Endothelial cell of umbilical vein (primary cell): Measurements from ENCODE around the gene GTPBP3. TPM values are rescaled to one million over a fixed set of nuclear protein-coding genes. Genes with fewer than 3 reads are reported as not detected.
A peak's percentile ranks its signal among the peaks of the same experiment; 100 is the strongest.

Source experiments
- BruUV-seq: library from RNA; stranded (reverse); fragments of 400-500 nt; replicated peaks from 2 replicates; lab custom pipeline; 2021; lab: Mats Ljungman, UMichigan
- CTCF ChIA-PET: fragments of 300-600, 350-600 bp; sonication (Branson Sonifier 250); formaldehyde crosslinking; loops from one replicate; lab custom pipeline; 2021; ENCODE audit warnings: antibody characterized with exemption, inconsistent platforms; lab: Charles Lee
- POLR2A ChIA-PET: fragments of 300-600, 350-600 bp; sonication (Branson Sonifier 250); formaldehyde crosslinking; loops from one replicate; lab custom pipeline; 2021; ENCODE audit warnings: antibody characterized with exemption, inconsistent platforms; lab: Charles Lee
- DNase-seq: peaks from one replicate; pipeline ENCODE4 v3.0.0-alpha.2; 2011; ENCODE audit warnings: low read depth, low spot score
- FAIRE-seq: peaks from 2 replicates; lab custom pipeline; 2011; peaks lifted over from hg19 to GRCh38; lab: Jason Lieb, UNC
- H2AFZ ChIP-seq: 2 replicates; pipeline ENCODE4 v1.6.0; 2012; ENCODE audit warnings: low read depth, low read length, control low read depth, inconsistent platforms
- H3K27ac ChIP-seq: 2 replicates; pipeline ENCODE4 v1.5.1; 2011; ENCODE audit warnings: low read depth, mild to moderate bottlenecking, control low read depth, low read length, moderate library complexity; ENCODE audit not compliant: insufficient read depth
- H3K27me3 ChIP-seq, 2 experiments: 2 replicates each; pipeline versions ENCODE4 v1.6.0 to v1.6.1; 2011; ENCODE audit warnings: low read length in 2 of 2, mixed read lengths in 1 of 2; ENCODE audit not compliant: control insufficient read depth in 2 of 2, insufficient read depth in 2 of 2
- H3K36me3 ChIP-seq, 2 experiments: 2 replicates in 1 of 2; 3 replicates in 1 of 2; pipeline ENCODE4 v1.5.1; 2011; ENCODE audit warnings: low read length in 2 of 2, mild to moderate bottlenecking in 1 of 2, moderate library complexity in 1 of 2; ENCODE audit not compliant: control insufficient read depth in 2 of 2, insufficient read depth in 2 of 2; ENCODE audit errors: extremely low read depth in 1 of 2
- H3K4me1 ChIP-seq: 3 replicates; pipeline ENCODE4 v1.5.1; 2011; ENCODE audit warnings: mild to moderate bottlenecking, low read length; ENCODE audit not compliant: control insufficient read depth, insufficient read depth; ENCODE audit errors: extremely low read depth
- H3K4me2 ChIP-seq: 2 replicates; pipeline ENCODE4 v1.6.1; 2011; ENCODE audit warnings: low read length, control low read depth, mixed read lengths; ENCODE audit not compliant: insufficient read depth
- H3K4me3 ChIP-seq, 3 experiments: fragments of 200-600 bp in 1 of 3; sonication (generic), shearing (Covaris generic) in 1 of 3; replicated peaks in 1 of 3; 2 replicates each; pipeline ENCODE4 v1.5.1; 2011 to 2016; ENCODE audit warnings: control low read depth in 3 of 3, low read length in 3 of 3, mild to moderate bottlenecking in 2 of 3, inconsistent platforms in 1 of 3, low read depth in 1 of 3, moderate library complexity in 1 of 3; ENCODE audit not compliant: insufficient read depth in 1 of 3
- H3K79me2 ChIP-seq: 2 replicates; pipeline ENCODE4 v1.6.0; 2012; ENCODE audit warnings: low read length, inconsistent platforms; ENCODE audit not compliant: control insufficient read depth, insufficient read depth
- H3K9ac ChIP-seq: replicated peaks from 2 replicates; pipeline ENCODE3; 2011; ENCODE audit warnings: low read length, control low read depth; ENCODE audit not compliant: insufficient read depth; ENCODE audit errors: extremely low read depth
- H3K9me1 ChIP-seq: replicated peaks from 3 replicates; pipeline ENCODE4 v1.6.0; 2011; ENCODE audit warnings: mild to moderate bottlenecking, low read length; ENCODE audit not compliant: control insufficient read depth, insufficient read depth; ENCODE audit errors: extremely low read depth
- H3K9me3 ChIP-seq: replicated peaks from 2 replicates; pipeline ENCODE4 v1.5.1; 2012; ENCODE audit warnings: low read length, inconsistent platforms; ENCODE audit not compliant: control insufficient read depth, insufficient read depth
- H4K20me1 ChIP-seq: replicated peaks from 2 replicates; pipeline ENCODE3; 2011; ENCODE audit warnings: mild to moderate bottlenecking, low read length; ENCODE audit not compliant: control insufficient read depth, insufficient read depth; ENCODE audit errors: extremely low read depth
- EZH2 ChIP-seq: IDR thresholded peaks from 2 replicates; pipeline ENCODE4 v1.6.1; 2012; ENCODE audit warnings: borderline replicate concordance, low read depth, mild to moderate bottlenecking, moderate library complexity, low read length, inconsistent platforms; ENCODE audit not compliant: severe bottlenecking
- GATA2 ChIP-seq: IDR thresholded peaks from 2 replicates; pipeline ENCODE4 v1.7.0; 2011; ENCODE audit warnings: low read depth, mild to moderate bottlenecking, moderate library complexity, mixed read lengths, low read length; ENCODE audit not compliant: insufficient read length, insufficient read depth
- MYC ChIP-seq: IDR thresholded peaks from one replicate; pipeline ENCODE4 v1.6.1; 2011; ENCODE audit warnings: mild to moderate bottlenecking, low read depth, low read length
- POLR2AphosphoS5 ChIP-seq: IDR thresholded peaks from 2 replicates; pipeline ENCODE4 v1.6.1; 2012; ENCODE audit warnings: low read depth, mild to moderate bottlenecking, control low read depth, low read length, moderate library complexity; ENCODE audit not compliant: insufficient read depth
- dilution Hi-C: fragments of 300-500 bp; cut with MboI; formaldehyde crosslinking; loops from one replicate; pipeline ENCODE4 v1.15.0; 2019; ENCODE audit warnings: low sequenced_read_pairs; ENCODE audit not compliant: extremely low pct_ligation_motif_present
- intact Hi-C: fragments of 100-400 bp; cut with micrococcal nuclease; formaldehyde crosslinking; loops from one replicate; pipeline ENCODE4 v1.10.0; 2022
- polyA plus RNA-seq, 4 experiments: library from polyadenylated mRNA; depleted of rRNA in 3 of 4; stranded (reverse) in 3 of 4; unstranded in 1 of 4; fragments of >200 nt; gene quantifications; 2 replicates each; pipeline versions ENCODE4 v1.2.1 to v1.2.3, GENCODE V29; 2011 to 2012; ENCODE audit warnings: missing spikeins in 1 of 4
- total RNA-seq: library from RNA; stranded (reverse); gene quantifications from 2 replicates; pipeline ENCODE4 v1.2.3, GENCODE V29; 2021
- TF ChIP-seq, protein P1 (sequence below): IDR thresholded peaks from 2 replicates; pipeline ENCODE4 v1.6.1; 2011; ENCODE audit not compliant: insufficient read depth, insufficient read length

Gene GTPBP3
- total and polyA plus RNA-seq, 2 donors (not counting 3 experiments of a cell fraction or from before 2014, with no cell fraction given) = 12.7 to 34.7 TPM

DNA sequence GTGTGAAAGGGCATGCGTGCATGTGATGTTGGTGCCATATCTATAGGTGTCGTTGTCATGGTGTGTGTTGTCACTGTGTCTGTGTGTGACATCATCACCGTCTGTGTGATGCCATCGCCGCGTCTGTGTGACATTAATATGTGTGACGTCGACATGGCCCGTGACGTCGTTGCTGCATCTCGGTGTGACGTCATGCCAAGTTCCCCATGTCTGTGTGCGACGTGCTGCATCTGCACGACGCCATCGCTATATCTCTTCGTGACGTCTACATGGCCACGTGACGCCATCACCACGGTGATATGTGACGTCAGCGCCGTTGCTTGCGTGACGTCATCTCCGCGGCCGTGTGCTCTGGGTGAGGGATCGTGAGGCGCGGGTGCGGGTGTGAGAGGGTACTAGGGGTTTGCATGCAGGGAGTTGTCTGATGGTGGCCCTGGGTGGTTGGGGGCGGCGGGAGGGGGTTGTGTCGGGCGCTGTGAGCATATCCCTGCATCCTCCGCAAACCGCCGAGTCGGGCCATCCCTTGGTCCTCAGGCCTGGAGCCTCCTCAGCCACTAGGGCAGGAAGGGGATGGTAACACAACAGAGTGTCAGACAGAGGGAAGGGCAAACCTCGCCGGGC lies 14.6 kb downstream of the GTPBP3 start:
- H3K9me3 ChIP-seq = no peaks in the 10 kb centered on the region
- dilution Hi-C loops = no loop called here
- no peak for TF ChIP-seq EZH2
- TF ChIP-seq, protein P1, sequence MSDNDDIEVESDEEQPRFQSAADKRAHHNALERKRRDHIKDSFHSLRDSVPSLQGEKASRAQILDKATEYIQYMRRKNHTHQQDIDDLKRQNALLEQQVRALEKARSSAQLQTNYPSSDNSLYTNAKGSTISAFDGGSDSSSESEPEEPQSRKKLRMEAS = no peak
- TF ChIP-seq MYC = no peak
- TF ChIP-seq GATA2 = no peak
- no peak for TF ChIP-seq POLR2AphosphoS5
- intact Hi-C loops = no loop called here
- no peak for FAIRE-seq
- no TSS peak for BruUV-seq
- DNase-seq = no peak
- no peak overlapping the region for H3K27ac ChIP-seq
- H4K20me1 ChIP-seq = no peaks in the 10 kb centered on the region
- H3K27me3 ChIP-seq = no peaks in the 10 kb centered on the region
- H3K9ac ChIP-seq = no peak overlapping the region
- no peaks in the 10 kb centered on the region for H3K79me2 ChIP-seq
- no peak overlapping the region for H3K4me3 ChIP-seq
- no peak overlapping the region for H2AFZ ChIP-seq
- no peak overlapping the region for H3K4me2 ChIP-seq
- CTCF ChIA-PET = no interaction called here
- H3K4me1 ChIP-seq = peaks cover 35% of the 10 kb centered on the region
- H3K36me3 ChIP-seq = no peaks in the 10 kb centered on the region
- POLR2A ChIA-PET = no interaction called here
- no peaks in the 10 kb centered on the region for H3K9me1 ChIP-seq

DNA sequence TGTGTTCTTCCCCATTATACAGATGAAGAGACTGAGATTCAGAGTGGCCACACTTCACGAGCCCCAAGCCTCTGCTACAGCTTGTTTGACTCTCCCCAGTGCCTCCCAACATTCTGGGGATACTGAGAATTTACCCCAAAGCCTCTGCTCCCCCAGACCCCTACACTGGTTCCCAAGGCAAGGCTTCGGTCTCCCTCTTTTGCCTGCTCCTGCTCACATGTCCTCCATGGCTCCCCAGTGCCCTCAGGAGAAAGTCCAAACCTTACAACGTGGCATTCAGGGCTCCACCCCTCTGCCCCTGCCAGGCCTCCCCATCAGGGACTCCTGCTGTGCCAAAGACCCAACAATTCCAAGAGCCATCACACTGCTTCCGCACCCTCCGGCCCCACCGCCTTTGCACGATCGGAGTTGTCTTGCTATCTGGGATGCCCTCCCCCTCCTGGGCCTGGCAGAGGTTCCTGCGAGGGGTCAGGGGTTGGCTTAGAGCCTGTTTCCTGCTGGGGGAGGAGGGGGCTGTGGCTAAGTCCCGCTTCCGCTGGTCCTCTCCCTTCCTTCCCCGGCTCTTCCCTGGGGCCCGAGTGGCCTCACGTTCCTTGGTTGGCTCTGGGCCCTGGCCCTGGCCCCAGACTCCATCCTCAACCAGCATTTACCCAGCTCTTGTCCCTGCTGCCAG lies 15.4 kb downstream of the GTPBP3 start:
- H3K27ac ChIP-seq = no peak overlapping the region
- dilution Hi-C loops = no loop called here
- POLR2A ChIA-PET = interaction anchor here (0.6 kb wide), 1 partner anchor 14 kb away, joined by 3 read pairs; no protein-coding TSS in a partner anchor
- peaks cover 26% of the 10 kb centered on the region for H3K4me1 ChIP-seq
- H4K20me1 ChIP-seq = no peaks in the 10 kb centered on the region
- TF ChIP-seq MYC (no peak), POLR2AphosphoS5 (peak; percentile 62)
- DNase-seq (peak; percentile 20), FAIRE-seq (peak; percentile 58)
- CTCF ChIA-PET = interaction anchor here (0.7 to 1.4 kb wide), 4 partner anchors 14 to 39 kb away, joined by 3 to 11 read pairs (median 4); no protein-coding TSS in a partner anchor
- no peaks in the 10 kb centered on the region for H3K9me1 ChIP-seq
- H3K9me3 ChIP-seq = no peaks in the 10 kb centered on the region
- no peaks in the 10 kb centered on the region for H3K36me3 ChIP-seq
- H3K27me3 ChIP-seq = no peaks in the 10 kb centered on the region
- peak overlapping the region; percentile 66 for H2AFZ ChIP-seq
- H3K9ac ChIP-seq = no peak overlapping the region
- intact Hi-C loops = no loop called here
- no peak overlapping the region for H3K4me2 ChIP-seq
- no peak overlapping the region for H3K4me3 ChIP-seq
- no TSS peak for BruUV-seq
- no peaks in the 10 kb centered on the region for H3K79me2 ChIP-seq
